NCI-H526 treated with DMSO at 0.1 percent for 48 hours (cell line): ENCODE measurements around the gene GPR107.
A peak's percentile ranks its signal among the peaks of the same experiment; 100 is the strongest.

Experiments
- DNase-seq: peaks from one replicate; lab custom pipeline; 2025; lab: John Stamatoyannopoulos, UW

The GPR107 gene

GRCh38 chr9:130054325-130054786 is 650 bp downstream of the GPR107 start:
- DNase-seq, result no peak

- DNase-seq, result no peak
These were observed 1.1 kb downstream of the GPR107 start for GRCh38 chr9:130054820-130055219.

GRCh38 chr9:130058154-130058553 is 4.4 kb downstream of the GPR107 start:
- no peak for DNase-seq

- no peak for DNase-seq
These were observed 5.2 kb downstream of the GPR107 start for GRCh38 chr9:130058887-130059286.

DNA sequence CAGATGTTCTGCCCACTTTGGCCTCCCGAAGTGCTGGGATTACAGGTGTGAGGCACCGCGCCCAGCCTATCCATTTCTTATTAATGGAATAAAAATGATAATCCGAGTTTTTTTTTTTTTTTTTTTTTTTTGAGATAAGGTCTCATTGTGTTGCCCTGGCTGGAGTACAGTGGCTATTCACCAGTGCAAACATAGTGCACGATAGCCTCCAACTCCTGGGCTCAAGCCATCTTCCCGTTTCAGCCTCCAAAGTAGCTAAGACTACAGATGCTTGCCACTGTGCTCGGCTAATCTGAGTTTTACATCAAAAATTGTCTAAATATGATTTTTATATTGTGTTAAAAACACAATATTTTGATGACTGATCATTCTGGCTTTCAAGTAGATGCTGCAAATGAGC is 6.6 kb downstream of the GPR107 start:
- no peak for DNase-seq

DNA sequence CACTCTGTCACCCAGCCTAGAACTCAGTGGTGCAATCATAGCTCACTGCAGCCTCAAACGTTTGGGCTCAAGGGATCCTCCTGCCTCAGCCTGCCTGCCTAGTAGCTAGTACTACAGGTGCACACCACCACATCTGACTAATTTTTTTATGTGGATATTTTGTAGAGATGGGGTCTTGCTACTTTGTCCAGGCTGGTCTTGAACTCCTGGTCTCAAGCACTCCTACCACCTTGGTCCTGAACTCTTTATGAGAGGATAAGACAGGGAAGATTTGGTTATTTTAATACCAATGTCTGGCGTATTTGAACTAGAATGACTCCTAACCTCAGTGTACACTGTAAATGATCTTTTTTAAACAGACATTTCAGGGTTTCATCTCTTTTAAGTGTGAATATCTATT is 9.0 kb downstream of the GPR107 start:
- no peak for DNase-seq

DNA sequence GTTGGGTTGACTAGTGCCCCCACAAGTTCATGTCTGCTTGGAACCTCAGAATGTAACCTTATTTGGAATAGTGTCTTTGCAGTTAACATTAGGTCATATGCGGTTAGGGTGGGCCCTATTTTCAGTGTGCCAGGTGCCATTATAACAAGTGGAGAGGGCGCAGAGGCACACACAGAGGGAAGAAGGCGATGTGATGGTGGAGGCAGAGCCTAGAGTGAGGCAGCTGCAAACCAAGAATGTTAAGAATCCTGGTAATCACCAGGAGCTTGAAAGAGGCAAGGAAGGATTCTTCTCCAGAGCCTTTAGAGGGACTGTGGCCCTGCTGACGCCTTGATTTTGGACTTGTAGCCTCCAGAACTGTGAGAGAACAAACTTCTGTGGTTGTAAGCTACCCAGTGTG is 10.9 kb downstream of the GPR107 start:
- DNase-seq, result no peak

- DNase-seq, result no peak
These were observed 15.3 kb downstream of the GPR107 start for GRCh38 chr9:130069048-130069447.

DNA sequence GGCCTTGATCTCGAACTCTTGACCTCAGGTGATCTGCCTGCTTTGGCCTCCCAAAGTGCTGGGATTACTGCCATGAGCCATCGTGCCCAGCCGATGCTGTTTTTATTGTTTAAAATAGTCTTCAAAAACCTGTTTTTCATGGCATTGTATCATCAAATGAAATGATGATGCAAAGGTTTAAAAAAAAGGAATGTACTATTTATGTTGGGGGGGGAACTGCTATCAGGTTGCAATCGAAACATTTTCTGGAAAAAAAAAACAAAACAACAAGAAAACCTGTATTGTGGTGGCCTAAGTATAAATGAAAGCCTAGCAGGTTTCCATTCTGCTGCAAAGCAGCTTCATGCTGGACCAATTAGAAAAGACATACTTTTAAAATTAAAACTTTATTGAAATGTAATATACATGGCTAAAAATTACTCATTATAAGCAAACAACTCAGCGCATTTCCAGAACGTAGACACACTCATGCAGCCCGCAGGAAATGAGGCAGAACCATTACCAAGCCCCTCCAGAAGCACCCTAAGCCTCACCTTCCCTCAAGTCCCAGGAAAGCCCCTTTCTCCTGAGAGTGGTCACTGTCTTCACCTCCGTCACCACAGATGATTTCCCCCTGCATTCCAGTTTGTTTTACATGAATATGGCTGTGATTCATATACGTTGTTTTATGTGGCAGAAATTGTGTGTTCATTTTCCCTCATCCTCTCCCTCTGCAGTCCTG is 19.0 kb downstream of the GPR107 start:
- DNase-seq, result no peak

GRCh38 chr9:130073373-130073772 is 19.7 kb downstream of the GPR107 start:
- no peak for DNase-seq

DNA sequence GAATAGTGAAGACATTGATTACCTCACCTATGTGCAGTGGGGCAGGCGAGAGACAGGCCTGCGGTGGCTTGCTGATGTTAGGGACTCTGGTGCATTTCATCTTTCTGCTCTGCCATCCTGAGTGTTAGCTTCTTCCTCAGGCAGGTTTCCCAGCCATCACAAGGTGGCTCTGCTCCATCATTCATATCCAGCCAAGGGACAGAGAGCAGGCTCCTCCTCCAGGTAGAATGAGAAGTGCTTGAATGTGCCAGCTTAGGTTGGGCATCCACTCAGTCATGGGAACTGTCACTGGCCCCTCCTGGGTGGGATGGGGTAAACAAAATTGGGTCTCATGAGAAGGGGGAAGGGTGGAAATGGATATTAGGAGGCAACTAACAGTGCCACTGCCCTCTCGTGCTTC is 24.8 kb downstream of the GPR107 start:
- no peak for DNase-seq

- no peak for DNase-seq
These were observed 30.6 kb downstream of the GPR107 start for GRCh38 chr9:130084337-130084736.

- DNase-seq, result no peak
These were observed 34.3 kb downstream of the GPR107 start for GRCh38 chr9:130088051-130088450.

DNA sequence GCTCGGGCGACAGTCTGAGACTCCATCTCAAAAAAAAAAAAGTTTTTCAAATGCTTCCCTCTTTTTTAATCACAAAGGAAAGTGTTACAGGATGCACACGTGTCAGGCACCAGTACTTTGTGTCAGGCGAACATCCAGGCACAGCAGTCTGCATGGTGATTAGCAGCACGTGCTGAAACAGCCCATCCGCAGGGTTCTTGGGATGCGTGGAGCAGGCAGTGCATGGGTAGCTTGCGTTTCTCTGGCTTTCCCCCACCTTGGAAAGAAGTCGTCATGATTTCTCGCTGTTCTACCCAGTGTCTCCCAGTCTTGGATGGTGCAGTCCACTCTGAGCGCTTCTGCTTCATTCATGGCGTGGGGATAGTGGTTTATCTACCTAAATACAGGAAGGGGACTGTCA is 35.4 kb downstream of the GPR107 start:
- no peak for DNase-seq

GRCh38 chr9:130090915-130091314 is 37.2 kb downstream of the GPR107 start:
- no peak for DNase-seq

DNA sequence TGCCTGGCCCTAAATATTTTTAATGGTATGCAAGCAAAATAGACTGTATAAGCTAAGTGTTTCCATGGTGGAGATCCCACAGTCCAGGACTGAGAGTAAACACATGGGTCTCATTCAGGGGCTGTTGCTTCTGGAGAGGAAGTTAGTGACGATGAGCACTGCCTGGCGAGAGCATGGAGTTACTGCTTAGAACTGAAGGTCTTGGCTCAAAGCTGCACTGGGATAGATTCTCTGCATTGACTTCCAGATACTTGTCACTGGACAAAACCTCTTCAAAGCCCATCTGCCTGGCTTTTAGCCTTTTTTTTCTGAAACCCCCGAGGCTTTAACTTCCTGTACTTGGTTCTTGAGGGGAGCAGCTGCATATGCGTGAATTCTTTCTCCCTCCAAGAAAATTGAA is 39.2 kb downstream of the GPR107 start:
- no peak for DNase-seq

DNA sequence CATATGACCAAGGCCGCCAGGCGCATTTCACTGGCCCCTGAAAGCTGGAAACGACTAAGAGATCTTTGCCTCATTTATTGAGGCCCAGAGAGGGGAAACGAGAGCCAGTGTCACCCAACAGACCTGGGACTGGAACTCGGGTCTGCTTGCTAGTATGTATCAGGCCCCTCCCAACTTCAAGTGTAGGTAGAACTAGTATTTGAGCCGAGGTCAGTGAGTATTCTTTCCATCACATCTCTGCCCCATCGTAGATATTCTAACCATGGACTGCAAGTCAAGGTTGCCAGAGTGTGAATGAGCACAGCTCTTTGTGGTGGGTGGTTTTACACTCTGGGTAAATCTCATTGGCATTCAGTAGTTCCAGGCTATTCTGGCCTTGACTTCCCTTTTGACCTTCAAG is 42.2 kb downstream of the GPR107 start:
- DNase-seq, result no peak

DNA sequence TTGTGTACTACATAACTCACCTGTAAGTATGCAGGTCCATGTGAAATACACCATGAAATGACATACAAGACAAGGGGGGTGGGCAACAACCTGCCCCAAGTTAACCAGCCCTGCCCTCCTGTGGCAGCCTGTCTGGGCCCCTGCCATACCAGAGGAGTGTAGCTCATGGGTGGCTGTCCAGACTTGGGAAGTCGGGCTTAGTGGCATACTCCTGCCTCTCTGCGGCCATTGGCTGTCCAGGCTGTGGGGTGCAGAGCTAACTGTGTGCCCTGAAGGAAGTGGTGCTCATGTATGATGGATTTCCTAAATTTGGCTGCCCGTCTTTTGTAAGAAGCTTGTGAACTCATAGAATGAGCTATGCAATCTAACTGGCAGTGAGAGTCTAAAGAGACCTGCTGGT is 47.0 kb downstream of the GPR107 start:
- no peak for DNase-seq

- DNase-seq, result no peak
These were observed 48.2 kb downstream of the GPR107 start for GRCh38 chr9:130101915-130102314.

DNA sequence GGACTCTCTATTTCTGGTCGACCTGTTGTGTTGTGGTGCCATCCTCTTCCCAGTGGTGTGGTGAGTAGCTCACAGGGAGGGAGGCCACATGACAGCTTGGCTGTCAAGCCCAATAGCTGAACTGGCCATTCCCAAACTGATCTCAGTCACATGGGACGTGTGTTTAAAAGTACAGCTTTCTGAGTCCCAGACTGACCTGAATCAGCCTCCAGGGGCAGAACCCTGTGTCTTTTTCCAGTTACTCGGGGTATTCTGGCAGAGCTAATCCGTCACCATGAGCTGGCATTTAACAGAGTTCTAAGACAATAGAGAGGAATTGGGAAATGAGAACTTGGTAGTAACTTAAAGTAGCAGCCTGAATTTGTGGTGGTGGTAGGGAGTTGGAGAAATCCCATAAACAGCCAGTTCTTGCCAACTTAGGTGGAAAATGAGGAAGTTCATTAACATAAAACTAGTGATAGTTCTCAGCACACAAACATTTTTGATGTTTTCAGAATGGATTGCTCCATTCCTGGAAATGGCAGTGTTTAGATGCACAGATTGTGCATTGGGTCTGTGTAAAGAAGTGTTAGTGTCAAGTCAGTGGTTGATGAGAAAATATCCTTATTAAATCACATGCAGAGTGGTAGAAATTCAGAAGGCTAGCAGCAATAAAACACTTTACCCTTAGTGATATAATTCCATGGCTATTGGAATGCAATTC is 50.9 kb downstream of the GPR107 start:
- no peak for DNase-seq

GRCh38 chr9:130106860-130107233 is 53.1 kb downstream of the GPR107 start:
- DNase-seq, result no peak

GRCh38 chr9:130107234-130107861 is 53.6 kb downstream of the GPR107 start:
- DNase-seq, result peak; percentile 18

GRCh38 chr9:130107955-130108354 is 54.2 kb downstream of the GPR107 start:
- no peak for DNase-seq
